ENCODE measurements around the gene COLEC12.

COLEC12 gene

DNA sequence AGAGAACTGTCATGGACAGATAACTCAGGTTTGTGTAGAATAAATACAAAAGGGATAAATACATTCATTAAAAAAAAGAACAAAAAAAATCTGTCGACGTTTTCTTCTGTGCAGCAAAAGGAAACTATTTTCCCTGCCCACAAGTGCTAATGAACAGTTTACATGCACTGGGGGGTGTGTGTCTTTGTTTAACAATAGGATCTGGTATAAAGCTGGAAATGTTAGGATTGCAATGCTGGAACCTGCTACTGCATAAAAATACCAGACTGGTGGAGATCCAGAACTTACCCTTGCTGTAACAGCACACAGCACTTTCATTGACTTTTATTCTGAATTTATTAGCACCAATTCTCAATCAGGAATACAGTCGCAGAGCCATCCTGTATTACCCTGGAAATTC lies 148.1 kb downstream of the COLEC12 start:
- no peak overlapping the region for H3K9ac ChIP-seq (ENCODE audit: low read depth, low read length, poor library complexity, severe bottlenecking)
- no peaks in the 10 kb centered on the region for H3K4me1 ChIP-seq (ENCODE audit: insufficient read depth, low read length, poor library complexity, severe bottlenecking)
- H4K20me1 ChIP-seq (ENCODE audit: insufficient read depth, low read length, poor library complexity, severe bottlenecking), result no peaks in the 10 kb centered on the region
- H3K4me3 ChIP-seq (ENCODE audit: low read length, poor library complexity, severe bottlenecking), result no peak overlapping the region
- no peaks in the 10 kb centered on the region for H3K9me2 ChIP-seq (replicated peaks; ENCODE audit: low read depth, low read length)
- TF ChIP-seq, protein P1, sequence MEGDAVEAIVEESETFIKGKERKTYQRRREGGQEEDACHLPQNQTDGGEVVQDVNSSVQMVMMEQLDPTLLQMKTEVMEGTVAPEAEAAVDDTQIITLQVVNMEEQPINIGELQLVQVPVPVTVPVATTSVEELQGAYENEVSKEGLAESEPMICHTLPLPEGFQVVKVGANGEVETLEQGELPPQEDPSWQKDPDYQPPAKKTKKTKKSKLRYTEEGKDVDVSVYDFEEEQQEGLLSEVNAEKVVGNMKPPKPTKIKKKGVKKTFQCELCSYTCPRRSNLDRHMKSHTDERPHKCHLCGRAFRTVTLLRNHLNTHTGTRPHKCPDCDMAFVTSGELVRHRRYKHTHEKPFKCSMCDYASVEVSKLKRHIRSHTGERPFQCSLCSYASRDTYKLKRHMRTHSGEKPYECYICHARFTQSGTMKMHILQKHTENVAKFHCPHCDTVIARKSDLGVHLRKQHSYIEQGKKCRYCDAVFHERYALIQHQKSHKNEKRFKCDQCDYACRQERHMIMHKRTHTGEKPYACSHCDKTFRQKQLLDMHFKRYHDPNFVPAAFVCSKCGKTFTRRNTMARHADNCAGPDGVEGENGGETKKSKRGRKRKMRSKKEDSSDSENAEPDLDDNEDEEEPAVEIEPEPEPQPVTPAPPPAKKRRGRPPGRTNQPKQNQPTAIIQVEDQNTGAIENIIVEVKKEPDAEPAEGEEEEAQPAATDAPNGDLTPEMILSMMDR (conservative IDR thresholded peaks at IDR 0.05; ENCODE audit: low read length), result no peak
- no peak for TF ChIP-seq EZH2phosphoT487 (IDR thresholded peaks at IDR 0.05; ENCODE audit: borderline replicate concordance)
- no peak overlapping the region for H2AFZ ChIP-seq (ENCODE audit: low read length)
- no peak overlapping the region for H3K4me2 ChIP-seq (ENCODE audit: low read depth, low read length, poor library complexity, severe bottlenecking)
- peaks cover 11% of the 10 kb centered on the region; the same call in 1 of the 2 replicates for H3K9me3 ChIP-seq (ENCODE audit: insufficient read depth, low read depth, low read length)
- H3F3A ChIP-seq (ENCODE audit: low read depth), result no peaks in the 10 kb centered on the region
- H3K36me3 ChIP-seq (ENCODE audit: insufficient read depth, low read length), result no peaks in the 10 kb centered on the region
- H3K27me3 ChIP-seq (ENCODE audit: insufficient read depth, low read length, poor library complexity, severe bottlenecking), result no peaks in the 10 kb centered on the region
- no peaks in the 10 kb centered on the region for H3K79me2 ChIP-seq (ENCODE audit: insufficient read depth, low read length)

DNA sequence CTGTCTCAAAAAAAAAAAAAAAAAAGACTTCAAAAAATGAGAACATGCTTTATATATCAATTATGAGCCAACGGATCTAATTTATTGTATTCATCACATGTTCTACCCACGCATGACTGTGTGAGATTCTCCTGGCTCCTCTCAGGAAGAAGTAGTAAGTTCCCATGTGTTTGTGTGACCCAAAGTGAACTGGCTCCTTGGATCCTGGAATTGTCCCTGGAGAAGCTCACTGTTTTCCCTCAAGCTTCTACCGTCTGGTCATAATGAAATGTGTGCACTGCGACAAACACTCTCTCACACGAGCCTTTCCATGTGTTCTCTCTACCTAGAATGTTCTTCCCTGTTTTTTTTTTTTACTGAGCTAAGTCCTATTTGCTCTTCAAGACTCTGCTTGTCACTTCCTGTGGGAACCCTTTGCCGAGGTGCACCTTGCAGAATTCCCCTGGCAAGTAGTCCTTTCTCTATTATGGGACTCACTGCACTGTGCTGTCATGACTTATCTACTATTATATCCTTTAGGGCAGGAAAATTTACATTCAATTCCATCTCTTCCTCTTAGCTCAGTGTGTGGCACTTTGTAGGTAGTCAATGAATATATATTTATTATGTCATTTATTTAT lies 149.4 kb downstream of the COLEC12 start:
- Histone ChIP-seq H3K4me2 (ENCODE audit: low read depth, low read length, poor library complexity, severe bottlenecking) (no peak overlapping the region), H3K9me3 (ENCODE audit: insufficient read depth, low read depth, low read length) (peaks cover 16% of the 10 kb centered on the region; the same call in 1 of the 2 replicates), H3K9me2 (replicated peaks; ENCODE audit: low read depth, low read length) (no peaks in the 10 kb centered on the region), H3K4me1 (ENCODE audit: insufficient read depth, low read length, poor library complexity, severe bottlenecking) (no peaks in the 10 kb centered on the region), H3K9ac (ENCODE audit: low read depth, low read length, poor library complexity, severe bottlenecking) (no peak overlapping the region), H3K79me2 (ENCODE audit: insufficient read depth, low read length) (no peaks in the 10 kb centered on the region), H3K4me3 (ENCODE audit: low read length, poor library complexity, severe bottlenecking) (no peak overlapping the region), H3F3A (ENCODE audit: low read depth) (no peaks in the 10 kb centered on the region), H3K36me3 (ENCODE audit: insufficient read depth, low read length) (no peaks in the 10 kb centered on the region), H3K27me3 (ENCODE audit: insufficient read depth, low read length, poor library complexity, severe bottlenecking) (no peaks in the 10 kb centered on the region), H2AFZ (ENCODE audit: low read length) (no peak overlapping the region), H4K20me1 (ENCODE audit: insufficient read depth, low read length, poor library complexity, severe bottlenecking) (no peaks in the 10 kb centered on the region)
- no peak for TF ChIP-seq EZH2phosphoT487 (IDR thresholded peaks at IDR 0.05; ENCODE audit: borderline replicate concordance)
- TF ChIP-seq, protein P1 (conservative IDR thresholded peaks at IDR 0.05; ENCODE audit: low read length), result no peak

DNA sequence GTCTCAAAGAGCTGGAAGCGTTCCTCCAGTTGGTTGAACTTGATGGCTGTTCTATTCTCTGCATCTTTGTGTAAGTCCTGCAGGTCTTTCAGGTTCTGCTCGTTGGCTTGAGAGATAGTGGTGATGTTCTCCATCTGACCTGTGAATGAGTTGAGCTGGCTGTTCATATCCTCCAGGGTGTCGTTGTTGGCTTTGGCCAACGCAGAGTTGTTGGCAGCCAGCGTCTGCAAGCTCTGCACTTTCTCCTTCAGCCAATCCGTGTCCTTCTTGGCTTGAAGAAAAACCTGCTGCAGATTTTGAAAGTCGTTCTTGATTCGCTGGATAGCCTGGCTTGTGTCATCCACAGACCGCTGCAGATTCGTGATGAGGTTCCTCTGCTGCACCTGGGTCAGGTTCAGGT lies 153.9 kb downstream of the COLEC12 start:
- Histone ChIP-seq H3K9me3 (ENCODE audit: insufficient read depth, low read depth, low read length) (peaks cover 14% of the 10 kb centered on the region; the same call in 1 of the 2 replicates), H4K20me1 (ENCODE audit: insufficient read depth, low read length, poor library complexity, severe bottlenecking) (no peaks in the 10 kb centered on the region), H2AFZ (ENCODE audit: low read length) (no peak overlapping the region), H3K9ac (ENCODE audit: low read depth, low read length, poor library complexity, severe bottlenecking) (no peak overlapping the region), H3K36me3 (ENCODE audit: insufficient read depth, low read length) (no peaks in the 10 kb centered on the region), H3F3A (ENCODE audit: low read depth) (no peaks in the 10 kb centered on the region), H3K4me2 (ENCODE audit: low read depth, low read length, poor library complexity, severe bottlenecking) (no peak overlapping the region), H3K4me1 (ENCODE audit: insufficient read depth, low read length, poor library complexity, severe bottlenecking) (no peaks in the 10 kb centered on the region), H3K79me2 (ENCODE audit: insufficient read depth, low read length) (no peaks in the 10 kb centered on the region), H3K4me3 (ENCODE audit: low read length, poor library complexity, severe bottlenecking) (no peak overlapping the region), H3K9me2 (replicated peaks; ENCODE audit: low read depth, low read length) (no peaks in the 10 kb centered on the region), H3K27me3 (ENCODE audit: insufficient read depth, low read length, poor library complexity, severe bottlenecking) (no peaks in the 10 kb centered on the region)
- TF ChIP-seq, protein P1 (conservative IDR thresholded peaks at IDR 0.05; ENCODE audit: low read length), result no peak
- TF ChIP-seq EZH2phosphoT487 (IDR thresholded peaks at IDR 0.05; ENCODE audit: borderline replicate concordance), result no peak
